AG09319 (cell line): ENCODE data around the gene C5orf58.

Experiments used
- DNase-seq: peaks from one replicate; pipeline ENCODE4 v3.0.0-alpha.2; 2010; ENCODE audit warnings: low read depth; ENCODE audit errors: extremely low read depth
- TF ChIP-seq, protein P1 (sequence below): IDR thresholded peaks from 2 replicates; pipeline ENCODE4 v1.5.1; 2011; ENCODE audit warnings: low read depth, mild to moderate bottlenecking, inconsistent platforms, low read length, moderate library complexity

The C5orf58 gene

DNA sequence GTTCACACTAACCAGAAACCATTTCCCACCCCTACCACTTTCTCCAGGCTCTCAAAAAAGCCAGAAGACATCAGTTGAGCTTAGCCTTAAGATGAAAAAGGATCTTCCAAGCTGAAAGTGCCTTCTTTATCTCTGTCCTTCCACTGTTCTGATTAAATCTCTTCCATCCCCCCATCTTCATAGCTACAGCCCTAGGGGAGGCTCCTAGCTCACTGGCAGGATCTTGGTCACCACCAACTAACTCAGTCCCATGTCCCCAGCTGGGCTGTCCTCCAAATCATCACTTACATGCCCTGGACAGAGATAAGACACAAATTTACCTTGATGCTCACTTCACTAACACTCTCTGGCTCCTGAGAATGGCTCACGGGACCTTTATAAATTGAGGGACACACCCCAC, 50.5 kb downstream of the C5orf58 start:
- TF ChIP-seq, protein P1, sequence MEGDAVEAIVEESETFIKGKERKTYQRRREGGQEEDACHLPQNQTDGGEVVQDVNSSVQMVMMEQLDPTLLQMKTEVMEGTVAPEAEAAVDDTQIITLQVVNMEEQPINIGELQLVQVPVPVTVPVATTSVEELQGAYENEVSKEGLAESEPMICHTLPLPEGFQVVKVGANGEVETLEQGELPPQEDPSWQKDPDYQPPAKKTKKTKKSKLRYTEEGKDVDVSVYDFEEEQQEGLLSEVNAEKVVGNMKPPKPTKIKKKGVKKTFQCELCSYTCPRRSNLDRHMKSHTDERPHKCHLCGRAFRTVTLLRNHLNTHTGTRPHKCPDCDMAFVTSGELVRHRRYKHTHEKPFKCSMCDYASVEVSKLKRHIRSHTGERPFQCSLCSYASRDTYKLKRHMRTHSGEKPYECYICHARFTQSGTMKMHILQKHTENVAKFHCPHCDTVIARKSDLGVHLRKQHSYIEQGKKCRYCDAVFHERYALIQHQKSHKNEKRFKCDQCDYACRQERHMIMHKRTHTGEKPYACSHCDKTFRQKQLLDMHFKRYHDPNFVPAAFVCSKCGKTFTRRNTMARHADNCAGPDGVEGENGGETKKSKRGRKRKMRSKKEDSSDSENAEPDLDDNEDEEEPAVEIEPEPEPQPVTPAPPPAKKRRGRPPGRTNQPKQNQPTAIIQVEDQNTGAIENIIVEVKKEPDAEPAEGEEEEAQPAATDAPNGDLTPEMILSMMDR: no peak
- DNase-seq: no peak

DNA sequence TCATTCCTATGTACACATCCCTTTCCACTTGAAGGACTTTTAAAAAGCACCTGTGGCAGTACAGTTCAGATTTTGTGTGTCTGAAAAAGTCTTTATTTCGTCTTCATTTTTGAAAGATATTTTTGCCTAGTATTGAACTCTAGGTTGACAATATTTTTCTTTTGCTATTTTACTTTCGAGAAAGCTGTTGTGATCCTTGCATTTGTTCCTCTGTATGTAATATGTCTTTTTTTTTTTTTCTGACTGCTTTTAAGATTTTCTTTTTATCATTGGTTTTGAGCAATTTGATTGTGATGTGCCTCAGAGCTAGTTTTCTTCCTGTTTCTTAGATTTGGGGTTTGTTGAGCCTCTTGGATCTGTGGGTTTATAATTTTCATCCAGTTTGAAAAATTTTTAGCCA, 51.4 kb downstream of the C5orf58 start:
- TF ChIP-seq, protein P1: no peak
- DNase-seq: no peak

DNA sequence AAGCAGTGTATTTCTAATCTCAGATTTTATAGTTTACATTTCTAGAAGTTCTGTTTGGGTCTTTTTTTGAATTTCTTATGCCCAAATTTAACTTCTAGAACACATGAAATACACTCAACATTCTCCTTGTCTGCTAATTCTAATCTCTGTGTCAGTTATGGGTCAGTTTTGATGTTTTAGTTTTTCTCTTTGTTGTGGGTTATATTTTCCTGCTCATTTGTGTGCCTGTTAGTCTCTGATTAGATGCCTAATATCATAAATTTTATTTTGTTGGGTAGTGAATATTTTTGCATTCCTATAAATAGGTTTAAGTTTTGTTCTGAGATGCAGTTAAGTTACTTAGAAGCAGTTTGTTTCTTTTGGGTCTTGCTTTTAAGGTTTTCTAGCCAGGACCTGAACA, 52.4 kb downstream of the C5orf58 start:
- no peak for DNase-seq
- TF ChIP-seq, protein P1: no peak

DNA sequence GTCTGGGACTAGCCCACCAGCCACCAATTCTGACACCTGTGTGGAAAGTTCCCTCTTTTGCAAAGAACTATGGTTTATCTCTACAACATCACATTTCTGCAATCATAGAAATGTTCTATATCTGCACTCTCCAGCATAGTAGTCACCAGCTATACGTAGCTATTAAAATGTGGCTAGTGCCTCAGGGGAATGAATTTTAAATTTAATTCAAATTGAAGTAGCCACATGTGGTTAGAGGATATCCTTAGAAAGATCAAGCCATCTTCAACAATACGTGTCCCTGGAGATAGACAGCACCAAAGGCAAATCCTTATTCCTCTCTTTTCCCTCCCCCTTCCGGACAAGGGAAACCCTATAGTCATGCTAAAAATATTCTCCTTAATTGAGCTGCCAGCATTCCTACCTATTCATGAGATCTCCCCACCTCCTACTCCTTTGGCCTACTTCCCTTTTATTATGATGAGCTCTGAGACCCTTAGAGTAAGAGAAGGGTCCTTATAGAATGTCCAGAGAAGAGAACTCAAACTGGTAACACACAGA, 53.7 kb downstream of the C5orf58 start:
- TF ChIP-seq, protein P1: no peak

DNA sequence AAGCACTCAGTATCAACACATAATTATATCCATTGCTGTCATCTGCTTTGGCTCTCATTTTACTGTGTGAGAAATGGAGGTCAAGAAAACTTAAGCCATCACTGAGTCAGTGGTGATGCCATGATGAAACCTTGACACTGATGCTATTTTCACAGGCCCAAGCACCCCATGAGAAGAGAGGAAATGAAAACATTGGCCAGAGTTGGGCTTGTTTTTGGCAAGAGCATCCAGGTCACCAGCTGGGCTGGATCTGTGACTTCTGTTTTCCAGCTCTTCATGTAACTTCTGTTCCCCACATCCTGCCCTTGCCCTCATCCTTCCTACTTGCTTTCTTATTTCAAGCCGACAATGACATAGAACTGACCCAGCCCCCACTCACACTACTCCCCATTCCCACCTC, 54.7 kb downstream of the C5orf58 start:
- no peak for DNase-seq
- TF ChIP-seq, protein P1: no peak

More for the DNA sequence above, 53.7 kb downstream of the C5orf58 start:
- no peak for DNase-seq

DNA sequence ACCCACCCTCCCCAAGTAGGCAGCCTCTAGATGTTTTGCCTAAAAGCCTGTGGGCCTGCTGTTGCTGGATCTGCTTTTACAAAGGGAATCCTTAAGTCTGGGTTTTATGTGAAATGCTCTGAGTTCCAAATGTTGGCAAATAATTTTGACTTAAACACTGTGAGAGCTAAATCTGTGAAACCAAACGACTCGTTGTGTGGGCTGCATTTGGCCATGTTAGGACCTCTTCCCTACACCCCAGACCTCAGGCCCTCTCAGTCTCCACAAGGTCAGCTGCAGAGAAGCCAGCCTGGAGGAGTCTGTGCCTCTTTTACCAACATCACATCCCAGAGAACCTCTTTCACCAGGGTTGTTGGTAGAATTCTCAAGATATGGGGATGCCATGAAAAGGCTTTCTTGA, 55.4 kb downstream of the C5orf58 start:
- no peak for DNase-seq
- TF ChIP-seq, protein P1: no peak

DNA sequence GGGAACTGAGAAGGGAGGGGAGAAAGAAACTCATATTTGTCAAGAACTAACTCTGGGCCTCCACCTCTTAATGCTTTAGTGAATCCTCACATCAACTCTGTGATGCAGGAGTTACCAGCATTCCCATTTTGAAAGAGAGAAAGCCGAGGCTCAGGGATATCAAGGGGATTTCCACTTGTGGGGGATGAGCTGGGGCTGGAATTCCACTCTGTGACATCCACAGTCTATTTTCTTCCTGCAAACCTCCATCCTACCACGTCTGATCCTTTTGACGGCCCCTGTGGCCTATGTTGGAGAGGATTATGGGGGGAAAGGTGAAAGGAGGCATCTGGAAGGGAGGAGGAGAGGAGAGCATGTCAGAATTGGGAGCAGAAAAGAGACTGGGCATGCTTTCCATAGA, 55.8 kb downstream of the C5orf58 start:
- TF ChIP-seq, protein P1: no peak
- no peak for DNase-seq
